ENCODE results near the gene COQ8A. TPM values are rescaled to one million over a fixed set of nuclear protein-coding genes. Genes with fewer than 3 reads are reported as not detected.

COQ8A gene
- total RNA-seq, 6 donors from 2014 or later: 27.1 to 105 (median 44.6) TPM

DNA sequence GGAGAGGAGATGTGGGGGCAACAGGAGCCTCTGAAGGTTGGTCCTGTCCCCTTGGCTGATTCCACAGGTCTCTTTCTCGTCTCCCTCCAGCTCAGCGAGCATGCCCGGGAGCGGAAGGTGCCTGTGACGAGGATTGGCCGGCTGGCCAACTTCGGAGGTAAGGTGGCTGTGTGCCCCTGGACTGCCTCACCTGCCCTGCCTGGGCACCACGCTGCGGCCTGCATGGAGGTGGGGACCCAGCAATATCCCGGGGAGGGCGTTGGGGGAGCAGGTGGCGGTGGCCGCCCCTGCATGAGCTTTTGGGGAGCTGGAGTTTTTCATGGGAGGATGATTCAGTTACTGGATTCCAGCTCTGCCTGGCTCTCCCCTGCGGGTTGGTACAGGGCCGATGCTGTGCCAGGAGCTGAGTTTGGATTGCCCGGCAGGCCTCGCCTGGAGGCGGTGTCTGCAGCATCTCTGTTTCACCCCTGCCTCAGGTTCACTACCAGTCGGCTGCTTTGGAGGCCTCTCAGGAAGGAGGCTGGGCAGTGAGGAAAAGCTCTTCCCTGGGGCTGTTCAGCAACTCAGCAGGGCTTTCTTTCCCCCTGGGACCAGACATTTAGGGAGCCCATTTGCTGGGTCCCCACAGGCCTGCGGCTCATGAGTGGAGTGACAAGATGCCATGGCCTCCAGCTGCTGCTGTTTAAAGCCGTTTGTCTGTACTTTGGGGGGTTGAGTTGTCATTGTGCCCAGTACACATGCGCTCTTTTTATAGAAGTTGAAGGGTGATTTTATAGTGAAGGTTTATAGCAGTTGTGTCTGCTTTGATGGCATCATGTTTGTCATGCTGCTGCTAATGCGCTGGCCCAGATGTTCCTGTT, 25.7 kb downstream of the COQ8A start:
- H3K36me3 ChIP-seq: peaks cover 8 to 34% (median 23%) of the 10 kb centered on the region in 4 donors
- TF ChIP-seq CTCF (IDR thresholded peaks at IDR 0.05): no peak
- TF ChIP-seq POLR2AphosphoS5 (IDR thresholded peaks at IDR 0.05): no peak
- TF ChIP-seq EP300 (IDR thresholded peaks at IDR 0.05): no peak
- no peak for TF ChIP-seq POLR2A (IDR thresholded peaks at IDR 0.05)
- no peaks in the 10 kb centered on the region for H3K9me3 ChIP-seq
- ATAC-seq (ENCODE audit: low FRiP score in 2 of 2): no peak
- H3K27me3 ChIP-seq: no peaks in the 10 kb centered on the region
- 93 to 96% methylated on average over 13 to 20 of the region's 23 CpGs for WGBS, 2 donors
- no peak overlapping the region for H3K4me3 ChIP-seq
- no peak overlapping the region for H3K27ac ChIP-seq
- no peaks in the 10 kb centered on the region for H3K4me1 ChIP-seq
- DNase-seq: peak in 1 of 2 donors; percentile 63

GRCh38 chr1:226966683-226967082, 26.6 kb downstream of the COQ8A start:
- ATAC-seq (ENCODE audit: low FRiP score in 2 of 2): no peak
- Histone ChIP-seq H3K27me3 (no peaks in the 10 kb centered on the region), H3K27ac (no peak overlapping the region), H3K4me1 (no peaks in the 10 kb centered on the region), H3K9me3 (peaks cover 0 to 7% (median 0%) of the 10 kb centered on the region in 4 donors), H3K36me3 (peaks cover 8 to 34% (median 23%) of the 10 kb centered on the region in 4 donors), H3K4me3 (no peak overlapping the region)
- DNase-seq: no peak
- TF ChIP-seq POLR2AphosphoS5 (IDR thresholded peaks at IDR 0.05) (no peak), POLR2A (IDR thresholded peaks at IDR 0.05) (no peak), CTCF (IDR thresholded peaks at IDR 0.05) (no peak), EP300 (IDR thresholded peaks at IDR 0.05) (no peak)
- WGBS, 2 donors: 93 to 100% methylated on average over 4 of the region's 4 CpGs

DNA sequence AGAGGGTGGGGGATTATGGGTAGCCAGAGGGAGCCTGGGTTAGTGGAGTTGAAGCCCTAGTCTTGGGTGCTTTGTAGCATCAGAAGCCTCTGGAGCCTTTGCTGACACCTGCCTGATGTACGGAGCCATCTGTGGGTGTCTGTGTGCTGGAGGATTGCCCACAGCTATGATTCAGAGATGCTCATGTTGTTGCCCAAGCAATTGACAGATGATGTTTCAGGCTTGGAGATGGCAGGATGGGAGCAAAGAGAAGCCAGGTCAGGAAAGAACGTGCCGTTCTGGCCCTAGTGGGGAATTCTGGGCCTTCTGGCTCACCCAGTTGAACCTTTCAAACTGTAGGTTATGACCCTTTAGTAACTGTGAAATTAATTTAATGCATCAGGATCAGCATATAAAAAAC, 27.6 kb downstream of the COQ8A start:
- Histone ChIP-seq H3K9me3 (peaks cover 0 to 10% (median 2%) of the 10 kb centered on the region in 4 donors), H3K27ac (no peak overlapping the region), H3K36me3 (peaks cover 8 to 34% (median 19%) of the 10 kb centered on the region in 4 donors), H3K27me3 (no peaks in the 10 kb centered on the region), H3K4me3 (no peak overlapping the region), H3K4me1 (no peaks in the 10 kb centered on the region)
- ATAC-seq (ENCODE audit: low FRiP score in 2 of 2) (no peak), DNase-seq (no peak)
- TF ChIP-seq EP300 (IDR thresholded peaks at IDR 0.05): no peak
- no peak for TF ChIP-seq CTCF (IDR thresholded peaks at IDR 0.05)
- TF ChIP-seq POLR2A (IDR thresholded peaks at IDR 0.05): no peak
- no peak for TF ChIP-seq POLR2AphosphoS5 (IDR thresholded peaks at IDR 0.05)
- 91 to 98% methylated on average over 3 of the region's 3 CpGs for WGBS, 2 donors

DNA sequence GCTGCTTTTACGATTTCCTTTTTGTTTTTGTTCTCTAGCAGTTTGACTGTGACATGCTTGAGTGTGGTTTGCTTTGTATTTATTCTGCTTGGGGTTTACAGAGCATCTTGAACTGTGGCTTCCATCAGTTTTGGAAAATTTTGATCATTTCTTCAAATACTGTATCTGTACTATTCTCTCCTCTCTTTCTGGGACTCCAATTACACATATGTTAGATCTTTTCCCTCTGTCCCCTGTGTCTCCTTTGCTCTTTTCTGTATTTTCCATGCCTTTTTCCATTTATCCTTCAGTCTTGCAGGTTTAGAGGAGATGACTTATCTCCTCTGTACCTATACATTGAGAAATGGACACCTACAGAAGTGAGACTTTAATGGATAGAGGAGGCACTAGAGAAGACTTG, 31.7 kb downstream of the COQ8A start:
- 97 to 100% methylated on average over 1 of the region's 1 CpG for WGBS, 2 donors
- Histone ChIP-seq H3K27me3 (no peaks in the 10 kb centered on the region), H3K9me3 (peaks cover 0 to 10% (median 2%) of the 10 kb centered on the region in 4 donors), H3K27ac (no peak overlapping the region), H3K4me1 (peaks cover 19 to 26% (median 24%) of the 10 kb centered on the region in 4 donors), H3K36me3 (peaks cover 0 to 7% (median 0%) of the 10 kb centered on the region in 4 donors), H3K4me3 (no peak overlapping the region)
- DNase-seq: no peak
- ATAC-seq (ENCODE audit: low FRiP score in 2 of 2): no peak
- TF ChIP-seq CTCF (IDR thresholded peaks at IDR 0.05) (no peak), EP300 (IDR thresholded peaks at IDR 0.05) (no peak), POLR2A (IDR thresholded peaks at IDR 0.05) (no peak), POLR2AphosphoS5 (IDR thresholded peaks at IDR 0.05) (no peak)
